Ishikawa (cell line): ENCODE results near the gene ATP8B2.

Experiments
- CEBPB ChIP-seq: IDR thresholded peaks from 2 replicates; pipeline ENCODE4 v1.6.1; 2012
- EP300 ChIP-seq: IDR thresholded peaks from 2 replicates; pipeline ENCODE4 v1.6.1; 2012; ENCODE audit warnings: borderline replicate concordance
- FOXM1 ChIP-seq: IDR thresholded peaks from 2 replicates; pipeline ENCODE4 v1.6.1; 2012; ENCODE audit warnings: low read depth, borderline replicate concordance
- RAD21 ChIP-seq: IDR thresholded peaks from 2 replicates; pipeline ENCODE4 v1.6.1; 2012; ENCODE audit warnings: low read depth
- TAF1 ChIP-seq: IDR thresholded peaks from 2 replicates; pipeline ENCODE4 v1.6.1; 2012; ENCODE audit warnings: low read depth, mild to moderate bottlenecking
- YY1 ChIP-seq: IDR thresholded peaks from 2 replicates; pipeline ENCODE4 v1.6.1; 2012; ENCODE audit warnings: low read depth
- TF ChIP-seq, protein P1 (sequence below): IDR thresholded peaks from 2 replicates; pipeline ENCODE4 v1.6.1; 2012
- TF ChIP-seq, protein P2 (sequence below): IDR thresholded peaks from 2 replicates; pipeline ENCODE4 v1.6.1; 2012; ENCODE audit warnings: low read depth, mild to moderate bottlenecking
- TF ChIP-seq, protein P3 (sequence below): IDR thresholded peaks from 2 replicates; pipeline ENCODE4 v1.6.1; 2012

DNA sequence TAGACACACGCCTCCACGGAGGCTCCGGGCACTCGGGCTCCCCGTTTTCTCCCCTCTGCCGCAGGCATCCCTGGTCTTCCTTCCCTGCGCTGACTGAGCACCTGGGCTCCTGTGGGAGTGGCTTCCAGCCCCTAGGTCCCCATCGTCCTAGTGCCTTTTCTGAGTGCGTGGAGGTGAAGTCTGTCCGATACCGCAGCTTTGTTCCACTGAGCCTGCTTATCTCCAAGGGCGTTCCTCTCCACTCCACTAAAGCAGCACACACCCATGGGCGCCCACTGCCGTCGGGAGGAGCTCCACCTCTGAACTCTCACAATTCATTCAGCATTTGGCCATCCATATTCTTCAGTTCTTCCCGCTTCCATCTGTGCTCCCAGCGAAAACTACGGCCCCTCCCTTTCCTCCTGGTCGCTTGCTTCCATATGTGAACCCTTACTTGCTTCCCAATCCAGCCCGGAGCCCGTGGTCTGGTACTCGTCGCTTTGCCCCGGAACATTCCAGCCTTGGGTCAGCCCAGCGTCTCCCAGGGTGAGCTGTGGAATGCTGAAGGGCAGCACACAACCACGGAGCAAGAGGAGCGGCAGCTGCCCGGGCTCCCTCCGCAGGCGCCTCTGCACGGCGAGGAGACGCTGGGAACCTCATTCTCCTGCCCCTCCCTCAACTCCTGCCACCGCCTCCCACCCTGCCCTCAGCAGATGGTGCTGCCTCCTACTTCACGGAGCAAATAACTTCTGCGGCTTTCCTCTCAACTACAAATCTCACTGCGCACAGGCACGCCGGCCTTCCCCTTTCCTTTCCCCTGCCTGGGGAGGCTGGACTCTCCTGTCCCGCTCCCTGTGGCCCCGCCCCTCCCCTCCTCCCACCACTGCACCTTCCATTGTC, 27.5 kb downstream of the ATP8B2 start:
- no peak for TF ChIP-seq EP300
- TF ChIP-seq, protein P1, sequence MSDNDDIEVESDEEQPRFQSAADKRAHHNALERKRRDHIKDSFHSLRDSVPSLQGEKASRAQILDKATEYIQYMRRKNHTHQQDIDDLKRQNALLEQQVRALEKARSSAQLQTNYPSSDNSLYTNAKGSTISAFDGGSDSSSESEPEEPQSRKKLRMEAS, result no peak
- no peak for TF ChIP-seq YY1
- TF ChIP-seq TAF1, result no peak
- no peak for TF ChIP-seq CEBPB
- TF ChIP-seq, protein P2, sequence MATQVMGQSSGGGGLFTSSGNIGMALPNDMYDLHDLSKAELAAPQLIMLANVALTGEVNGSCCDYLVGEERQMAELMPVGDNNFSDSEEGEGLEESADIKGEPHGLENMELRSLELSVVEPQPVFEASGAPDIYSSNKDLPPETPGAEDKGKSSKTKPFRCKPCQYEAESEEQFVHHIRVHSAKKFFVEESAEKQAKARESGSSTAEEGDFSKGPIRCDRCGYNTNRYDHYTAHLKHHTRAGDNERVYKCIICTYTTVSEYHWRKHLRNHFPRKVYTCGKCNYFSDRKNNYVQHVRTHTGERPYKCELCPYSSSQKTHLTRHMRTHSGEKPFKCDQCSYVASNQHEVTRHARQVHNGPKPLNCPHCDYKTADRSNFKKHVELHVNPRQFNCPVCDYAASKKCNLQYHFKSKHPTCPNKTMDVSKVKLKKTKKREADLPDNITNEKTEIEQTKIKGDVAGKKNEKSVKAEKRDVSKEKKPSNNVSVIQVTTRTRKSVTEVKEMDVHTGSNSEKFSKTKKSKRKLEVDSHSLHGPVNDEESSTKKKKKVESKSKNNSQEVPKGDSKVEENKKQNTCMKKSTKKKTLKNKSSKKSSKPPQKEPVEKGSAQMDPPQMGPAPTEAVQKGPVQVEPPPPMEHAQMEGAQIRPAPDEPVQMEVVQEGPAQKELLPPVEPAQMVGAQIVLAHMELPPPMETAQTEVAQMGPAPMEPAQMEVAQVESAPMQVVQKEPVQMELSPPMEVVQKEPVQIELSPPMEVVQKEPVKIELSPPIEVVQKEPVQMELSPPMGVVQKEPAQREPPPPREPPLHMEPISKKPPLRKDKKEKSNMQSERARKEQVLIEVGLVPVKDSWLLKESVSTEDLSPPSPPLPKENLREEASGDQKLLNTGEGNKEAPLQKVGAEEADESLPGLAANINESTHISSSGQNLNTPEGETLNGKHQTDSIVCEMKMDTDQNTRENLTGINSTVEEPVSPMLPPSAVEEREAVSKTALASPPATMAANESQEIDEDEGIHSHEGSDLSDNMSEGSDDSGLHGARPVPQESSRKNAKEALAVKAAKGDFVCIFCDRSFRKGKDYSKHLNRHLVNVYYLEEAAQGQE, result no peak
- TF ChIP-seq FOXM1, result no peak
- TF ChIP-seq RAD21, result no peak
- TF ChIP-seq, protein P3, sequence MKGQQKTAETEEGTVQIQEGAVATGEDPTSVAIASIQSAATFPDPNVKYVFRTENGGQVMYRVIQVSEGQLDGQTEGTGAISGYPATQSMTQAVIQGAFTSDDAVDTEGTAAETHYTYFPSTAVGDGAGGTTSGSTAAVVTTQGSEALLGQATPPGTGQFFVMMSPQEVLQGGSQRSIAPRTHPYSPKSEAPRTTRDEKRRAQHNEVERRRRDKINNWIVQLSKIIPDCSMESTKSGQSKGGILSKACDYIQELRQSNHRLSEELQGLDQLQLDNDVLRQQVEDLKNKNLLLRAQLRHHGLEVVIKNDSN, result no peak
